ENCODE data around the gene LHX1.

The LHX1 gene

GRCh38 chr17:36942631-36943125 lies 5.4 kb downstream of the LHX1 start:
- H3K4me3 ChIP-seq (ENCODE audit: low read depth, low read length): no peak overlapping the region
- no peaks in the 10 kb centered on the region for H3K36me3 ChIP-seq (replicated peaks)
- TF ChIP-seq CTCF (IDR thresholded peaks at IDR 0.05; ENCODE audit: low read depth, low read length, missing control alignments): no peak
- peaks cover 94% of the 10 kb centered on the region for H3K27me3 ChIP-seq (replicated peaks)
- no peak overlapping the region for H3K27ac ChIP-seq
- in situ Hi-C loops (cut with HindIII; ENCODE audit: low pct_ligation_motif_present, low sequenced_read_pairs): no loop called here
- no peak for DNase-seq

- Histone ChIP-seq H3K4me3 (ENCODE audit: low read depth, low read length) (no peak overlapping the region), H3K27me3 (replicated peaks) (peaks cover 90% of the 10 kb centered on the region)
- DNase-seq: no peak
Observed at GRCh38 chr17:36943250-36944191, 6.2 kb downstream of the LHX1 start.

GRCh38 chr17:36944553-36944952 lies 7.3 kb downstream of the LHX1 start:
- Histone ChIP-seq H3K36me3 (replicated peaks) (no peaks in the 10 kb centered on the region), H3K4me3 (ENCODE audit: low read depth, low read length) (no peak overlapping the region), H3K27ac (no peak overlapping the region), H3K27me3 (replicated peaks) (peaks cover 80% of the 10 kb centered on the region)
- DNase-seq: no peak
- in situ Hi-C loops (cut with HindIII; ENCODE audit: low pct_ligation_motif_present, low sequenced_read_pairs): no loop called here
- TF ChIP-seq CTCF (IDR thresholded peaks at IDR 0.05; ENCODE audit: low read depth, low read length, missing control alignments): no peak

More at GRCh38 chr17:36943250-36944191, 6.2 kb downstream of the LHX1 start:
- in situ Hi-C loops (cut with HindIII; ENCODE audit: low pct_ligation_motif_present, low sequenced_read_pairs): no loop called here
- H3K27ac ChIP-seq: no peak overlapping the region
- no peaks in the 10 kb centered on the region for H3K36me3 ChIP-seq (replicated peaks)
- TF ChIP-seq CTCF (IDR thresholded peaks at IDR 0.05; ENCODE audit: low read depth, low read length, missing control alignments): no peak

- no peak for TF ChIP-seq CTCF (IDR thresholded peaks at IDR 0.05; ENCODE audit: low read depth, low read length, missing control alignments)
- DNase-seq: no peak
- Histone ChIP-seq H3K27ac (no peak overlapping the region), H3K27me3 (replicated peaks) (peaks cover 76% of the 10 kb centered on the region), H3K4me3 (ENCODE audit: low read depth, low read length) (no peak overlapping the region), H3K36me3 (replicated peaks) (no peaks in the 10 kb centered on the region)
- in situ Hi-C loops (cut with HindIII; ENCODE audit: low pct_ligation_motif_present, low sequenced_read_pairs): no loop called here
Observed at GRCh38 chr17:36945140-36945539, 7.9 kb downstream of the LHX1 start.

GRCh38 chr17:36945959-36946725 lies 8.9 kb downstream of the LHX1 start:
- DNase-seq: no peak
- H3K36me3 ChIP-seq (replicated peaks): no peaks in the 10 kb centered on the region
- in situ Hi-C loops (cut with HindIII; ENCODE audit: low pct_ligation_motif_present, low sequenced_read_pairs): no loop called here
- no peak overlapping the region for H3K27ac ChIP-seq
- no peak overlapping the region for H3K4me3 ChIP-seq (ENCODE audit: low read depth, low read length)
- H3K27me3 ChIP-seq (replicated peaks): peaks cover 66% of the 10 kb centered on the region
- no peak for TF ChIP-seq CTCF (IDR thresholded peaks at IDR 0.05; ENCODE audit: low read depth, low read length, missing control alignments)
